Esophagus muscularis mucosa (tissue), 4 donors: ENCODE results near the gene RHO.

Experiments used
- CTCF ChIP-seq, 3 experiments: fragments of 200-600 bp in 2 of 3; fragments of 450-650 bp in 1 of 3; sonication (generic) in 2 of 3; IDR thresholded peaks; one replicate each; pipeline ENCODE4 v1.5.1; 2017 to 2019; ENCODE audit warnings: antibody characterized with exemption in 3 of 3, mild to moderate bottlenecking in 2 of 3, moderate library complexity in 1 of 3
- EP300 ChIP-seq: sonication (generic); formaldehyde crosslinking; IDR thresholded peaks from one replicate; pipeline ENCODE4 v1.6.1; 2017; ENCODE audit warnings: antibody characterized with exemption
- POLR2A ChIP-seq: fragments of 450-650 bp; IDR thresholded peaks from one replicate; pipeline ENCODE4 v1.6.1; 2017; ENCODE audit warnings: antibody characterized with exemption, moderate library complexity, mild to moderate bottlenecking, low read depth
- POLR2AphosphoS5 ChIP-seq, 2 donors: sonication (generic); formaldehyde crosslinking; IDR thresholded peaks; one replicate each; pipeline ENCODE4 v1.6.1; 2017; ENCODE audit warnings: antibody characterized with exemption in 2 of 2

- TF ChIP-seq POLR2A (no peak), CTCF (IDR thresholded peaks at IDR 0.05) (no peak), POLR2AphosphoS5 (IDR thresholded peaks at IDR 0.05) (no peak), EP300 (no peak)
Measured at GRCh38 chr3:129542747-129543146, 14.3 kb downstream of the RHO start.
